DND-41 (cell line): Measurements from ENCODE around the gene ARFIP1.
"Not testable (repeated sequence)": the region's sequence is repeated elsewhere in the genome, so short reads cannot be mapped to it uniquely, and the experiment has no call there.

Experiments used
- ATAC-seq: fragments of 200-7000 bp; cut with Tn5 transposase; 3 replicates; pipeline ENCODE4 v1.9.1; 2021; ENCODE audit warnings: low read depth; ENCODE audit not compliant: insufficient read depth
- DNase-seq: peaks from one replicate; pipeline ENCODE4 v3.0.0-alpha.2; 2020
- H2AFZ ChIP-seq: 2 replicates; pipeline ENCODE4 v1.6.0; 2012; ENCODE audit warnings: low read depth, low read length
- H3K27ac ChIP-seq: 2 replicates; pipeline ENCODE4 v1.5.1; 2012; ENCODE audit warnings: low read length, inconsistent platforms
- H3K27me3 ChIP-seq: fragments of 200-600 bp; sonication (generic); 2 replicates; pipeline ENCODE4 v1.6.0; 2012; ENCODE audit warnings: low read length, mild to moderate bottlenecking, inconsistent platforms; ENCODE audit not compliant: insufficient read depth, poor library complexity
- H3K36me3 ChIP-seq: 2 replicates; pipeline ENCODE4 v1.5.1; 2012; ENCODE audit warnings: low read length, inconsistent platforms; ENCODE audit not compliant: insufficient read depth
- H3K4me1 ChIP-seq: 2 replicates; pipeline ENCODE4 v1.5.1; 2012; ENCODE audit warnings: mild to moderate bottlenecking, low read length; ENCODE audit not compliant: insufficient read depth
- H3K4me2 ChIP-seq: 2 replicates; pipeline ENCODE4 v1.6.0; 2012; ENCODE audit warnings: mild to moderate bottlenecking, moderate library complexity, low read length, inconsistent platforms; ENCODE audit not compliant: insufficient read depth
- H3K4me3 ChIP-seq, 2 experiments: fragments of 200-600 bp in 1 of 2; shearing (Covaris generic) in 1 of 2; 2 replicates each; pipeline ENCODE4 v1.5.1; 2012 to 2016; ENCODE audit warnings: inconsistent platforms in 2 of 2, low read length in 2 of 2, mild to moderate bottlenecking in 2 of 2, low read depth in 1 of 2, moderate library complexity in 1 of 2
- H3K79me2 ChIP-seq: 2 replicates; pipeline ENCODE4 v1.6.0; 2012; ENCODE audit warnings: low read length, inconsistent platforms; ENCODE audit not compliant: insufficient read depth
- H3K9ac ChIP-seq: 2 replicates; pipeline ENCODE4 v1.6.0; 2012; ENCODE audit warnings: low read depth, mild to moderate bottlenecking, inconsistent platforms, low read length, moderate library complexity
- H3K9me3 ChIP-seq: 2 replicates; pipeline ENCODE4 v1.5.1; 2012; ENCODE audit warnings: low read length, moderate library complexity, mild to moderate bottlenecking, inconsistent platforms; ENCODE audit not compliant: insufficient read depth, severe bottlenecking
- H4K20me1 ChIP-seq: 2 replicates; pipeline ENCODE4 v1.6.0; 2012; ENCODE audit warnings: low read length; ENCODE audit not compliant: insufficient read depth
- CTCF ChIP-seq: IDR thresholded peaks from 2 replicates; pipeline ENCODE4 v1.5.1; 2012; ENCODE audit warnings: borderline replicate concordance, low read length, moderate library complexity, mild to moderate bottlenecking; ENCODE audit not compliant: poor library complexity, severe bottlenecking; ENCODE audit errors: extremely low read depth
- EZH2 ChIP-seq: IDR thresholded peaks from 3 replicates; pipeline ENCODE4 v1.6.1; 2012; ENCODE audit warnings: borderline replicate concordance, low read depth, mild to moderate bottlenecking, moderate library complexity, low read length, inconsistent platforms; ENCODE audit not compliant: severe bottlenecking

The ARFIP1 gene

GRCh38 chr4:152853293-152853692 is 73.5 kb downstream of the ARFIP1 start:
- Histone ChIP-seq H4K20me1 (no peaks in the 10 kb centered on the region), H3K9me3 (peaks cover 9% of the 10 kb centered on the region), H3K4me3 (no peak overlapping the region), H3K27ac (no peak overlapping the region), H3K4me1 (peaks cover 6% of the 10 kb centered on the region), H3K9ac (no peak overlapping the region), H3K27me3 (no peaks in the 10 kb centered on the region), H3K36me3 (no peaks in the 10 kb centered on the region), H3K79me2 (no peaks in the 10 kb centered on the region), H3K4me2 (no peak overlapping the region), H2AFZ (no peak overlapping the region)
- no peak for TF ChIP-seq CTCF
- TF ChIP-seq EZH2, result no peak
- no peak for ATAC-seq
- no peak for DNase-seq

DNA sequence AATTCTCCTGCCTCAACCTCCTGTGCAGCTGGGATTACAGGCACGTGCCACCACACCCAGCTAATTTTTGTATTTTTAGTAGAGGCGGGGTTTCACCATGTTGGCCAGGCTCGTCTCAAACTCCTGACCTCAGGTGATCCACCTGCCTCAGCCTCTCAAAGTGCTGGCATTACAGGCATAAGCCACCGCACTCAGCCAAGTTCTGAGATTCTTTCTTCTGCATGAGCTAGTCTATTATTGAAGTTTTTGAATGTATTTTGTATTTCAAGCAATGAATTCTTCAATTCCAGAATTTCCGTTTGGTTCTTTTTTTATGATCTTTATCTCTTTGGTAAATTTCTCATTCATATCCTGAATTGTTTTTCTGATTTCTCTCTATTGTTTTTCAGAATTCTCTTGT is 74.3 kb downstream of the ARFIP1 start:
- H3K4me1 ChIP-seq, H3K9me3 ChIP-seq, H4K20me1 ChIP-seq, H3K27ac ChIP-seq, H3K4me2 ChIP-seq, ATAC-seq, H3K36me3 ChIP-seq, H2AFZ ChIP-seq, H3K79me2 ChIP-seq, H3K4me3 ChIP-seq, H3K9ac ChIP-seq, H3K27me3 ChIP-seq, DNase-seq: not testable (repeated sequence)

- Histone ChIP-seq H3K4me2 (no peak overlapping the region), H3K9ac (no peak overlapping the region), H3K36me3 (no peaks in the 10 kb centered on the region), H3K9me3 (peaks cover 9% of the 10 kb centered on the region), H2AFZ (no peak overlapping the region), H4K20me1 (no peaks in the 10 kb centered on the region), H3K27me3 (no peaks in the 10 kb centered on the region), H3K4me1 (no peaks in the 10 kb centered on the region), H3K79me2 (no peaks in the 10 kb centered on the region), H3K27ac (no peak overlapping the region), H3K4me3 (no peak overlapping the region)
- DNase-seq (no peak), ATAC-seq (no peak)
- TF ChIP-seq CTCF, result no peak
- no peak for TF ChIP-seq EZH2
These were observed 77.2 kb downstream of the ARFIP1 start for GRCh38 chr4:152856960-152857359.

GRCh38 chr4:152858934-152859333 is 79.2 kb downstream of the ARFIP1 start:
- H2AFZ ChIP-seq, result no peak overlapping the region
- no peaks in the 10 kb centered on the region for H3K27me3 ChIP-seq
- no peaks in the 10 kb centered on the region for H4K20me1 ChIP-seq
- peaks cover 4% of the 10 kb centered on the region for H3K9me3 ChIP-seq
- DNase-seq, result no peak
- H3K4me1 ChIP-seq, result no peaks in the 10 kb centered on the region
- no peak overlapping the region for H3K4me2 ChIP-seq
- H3K79me2 ChIP-seq, result no peaks in the 10 kb centered on the region
- no peak overlapping the region for H3K4me3 ChIP-seq
- no peak for ATAC-seq
- no peak overlapping the region for H3K27ac ChIP-seq
- H3K36me3 ChIP-seq, result no peaks in the 10 kb centered on the region
- TF ChIP-seq EZH2 (no peak), CTCF (no peak)
- no peak overlapping the region for H3K9ac ChIP-seq
